ENCODE data around the gene PUS10.

Gene PUS10

GRCh38 chr2:61005736-61006135 is 12.3 kb downstream of the PUS10 start (continued):
- no peak for TF ChIP-seq ZNF610 (tag by site-specific recombination; IDR thresholded peaks at IDR 0.05; ENCODE audit: borderline replicate concordance)
- TF ChIP-seq PRDM1 (tag by site-specific recombination; IDR thresholded peaks at IDR 0.05) = 0 out of 2 replicates have a peak, but pooled peaks have one; percentile 4
- TF ChIP-seq ZNF670 (tag by site-specific recombination; IDR thresholded peaks at IDR 0.05; ENCODE audit: low read depth) = no peak
- TF ChIP-seq ZNF701 (tag by site-specific recombination; IDR thresholded peaks at IDR 0.05) = no peak
- no peak for TF ChIP-seq ZNF549 (tag by site-specific recombination; IDR thresholded peaks at IDR 0.05)
- TF ChIP-seq KLF8 (tag by site-specific recombination; IDR thresholded peaks at IDR 0.05) = no peak
- no peak for TF ChIP-seq ZFHX2 (tag by site-specific recombination; conservative IDR thresholded peaks at IDR 0.05)
- no peak for TF ChIP-seq ZNF274 (IDR thresholded peaks at IDR 0.05; ENCODE audit: low read length)
- no peak for TF ChIP-seq ZNF274 (tag by site-specific recombination; IDR thresholded peaks at IDR 0.05; ENCODE audit: borderline replicate concordance)
- TF ChIP-seq ZSCAN16 (tag by site-specific recombination; IDR thresholded peaks at IDR 0.05) = no peak
- TF ChIP-seq, protein P1, sequence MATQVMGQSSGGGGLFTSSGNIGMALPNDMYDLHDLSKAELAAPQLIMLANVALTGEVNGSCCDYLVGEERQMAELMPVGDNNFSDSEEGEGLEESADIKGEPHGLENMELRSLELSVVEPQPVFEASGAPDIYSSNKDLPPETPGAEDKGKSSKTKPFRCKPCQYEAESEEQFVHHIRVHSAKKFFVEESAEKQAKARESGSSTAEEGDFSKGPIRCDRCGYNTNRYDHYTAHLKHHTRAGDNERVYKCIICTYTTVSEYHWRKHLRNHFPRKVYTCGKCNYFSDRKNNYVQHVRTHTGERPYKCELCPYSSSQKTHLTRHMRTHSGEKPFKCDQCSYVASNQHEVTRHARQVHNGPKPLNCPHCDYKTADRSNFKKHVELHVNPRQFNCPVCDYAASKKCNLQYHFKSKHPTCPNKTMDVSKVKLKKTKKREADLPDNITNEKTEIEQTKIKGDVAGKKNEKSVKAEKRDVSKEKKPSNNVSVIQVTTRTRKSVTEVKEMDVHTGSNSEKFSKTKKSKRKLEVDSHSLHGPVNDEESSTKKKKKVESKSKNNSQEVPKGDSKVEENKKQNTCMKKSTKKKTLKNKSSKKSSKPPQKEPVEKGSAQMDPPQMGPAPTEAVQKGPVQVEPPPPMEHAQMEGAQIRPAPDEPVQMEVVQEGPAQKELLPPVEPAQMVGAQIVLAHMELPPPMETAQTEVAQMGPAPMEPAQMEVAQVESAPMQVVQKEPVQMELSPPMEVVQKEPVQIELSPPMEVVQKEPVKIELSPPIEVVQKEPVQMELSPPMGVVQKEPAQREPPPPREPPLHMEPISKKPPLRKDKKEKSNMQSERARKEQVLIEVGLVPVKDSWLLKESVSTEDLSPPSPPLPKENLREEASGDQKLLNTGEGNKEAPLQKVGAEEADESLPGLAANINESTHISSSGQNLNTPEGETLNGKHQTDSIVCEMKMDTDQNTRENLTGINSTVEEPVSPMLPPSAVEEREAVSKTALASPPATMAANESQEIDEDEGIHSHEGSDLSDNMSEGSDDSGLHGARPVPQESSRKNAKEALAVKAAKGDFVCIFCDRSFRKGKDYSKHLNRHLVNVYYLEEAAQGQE (tag by site-specific recombination; IDR thresholded peaks at IDR 0.05) = no peak
- TF ChIP-seq TRIM28 (IDR thresholded peaks at IDR 0.05; ENCODE audit: borderline replicate concordance, low read length) = no peak
- no peak for TF ChIP-seq ZNF324 (tag by site-specific recombination; IDR thresholded peaks at IDR 0.05)
- TF ChIP-seq ZNF302 (tag by site-specific recombination; IDR thresholded peaks at IDR 0.05; ENCODE audit: low read depth) = no peak
- TF ChIP-seq ZNF529 (tag by site-specific recombination; IDR thresholded peaks at IDR 0.05; ENCODE audit: insufficient replicate concordance) = no peak
- TF ChIP-seq, protein P2, sequence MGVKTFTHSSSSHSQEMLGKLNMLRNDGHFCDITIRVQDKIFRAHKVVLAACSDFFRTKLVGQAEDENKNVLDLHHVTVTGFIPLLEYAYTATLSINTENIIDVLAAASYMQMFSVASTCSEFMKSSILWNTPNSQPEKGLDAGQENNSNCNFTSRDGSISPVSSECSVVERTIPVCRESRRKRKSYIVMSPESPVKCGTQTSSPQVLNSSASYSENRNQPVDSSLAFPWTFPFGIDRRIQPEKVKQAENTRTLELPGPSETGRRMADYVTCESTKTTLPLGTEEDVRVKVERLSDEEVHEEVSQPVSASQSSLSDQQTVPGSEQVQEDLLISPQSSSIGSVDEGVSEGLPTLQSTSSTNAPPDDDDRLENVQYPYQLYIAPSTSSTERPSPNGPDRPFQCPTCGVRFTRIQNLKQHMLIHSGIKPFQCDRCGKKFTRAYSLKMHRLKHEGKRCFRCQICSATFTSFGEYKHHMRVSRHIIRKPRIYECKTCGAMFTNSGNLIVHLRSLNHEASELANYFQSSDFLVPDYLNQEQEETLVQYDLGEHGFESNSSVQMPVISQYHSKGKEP (tag by site-specific recombination; IDR thresholded peaks at IDR 0.05) = no peak
- TF ChIP-seq GLI2 (tag by site-specific recombination; IDR thresholded peaks at IDR 0.05; ENCODE audit: borderline replicate concordance, low read depth) = no peak
- no peak for TF ChIP-seq MZF1 (tag by site-specific recombination; IDR thresholded peaks at IDR 0.05; ENCODE audit: borderline replicate concordance)
- TF ChIP-seq ZBTB20 (tag by site-specific recombination; IDR thresholded peaks at IDR 0.05) = no peak
- TF ChIP-seq MEIS1 (CRISPR knock-in tag; IDR thresholded peaks at IDR 0.05; ENCODE audit: borderline replicate concordance) = no peak
- TF ChIP-seq WT1 (tag by site-specific recombination; IDR thresholded peaks at IDR 0.05) = no peak
- TF ChIP-seq, protein P3, sequence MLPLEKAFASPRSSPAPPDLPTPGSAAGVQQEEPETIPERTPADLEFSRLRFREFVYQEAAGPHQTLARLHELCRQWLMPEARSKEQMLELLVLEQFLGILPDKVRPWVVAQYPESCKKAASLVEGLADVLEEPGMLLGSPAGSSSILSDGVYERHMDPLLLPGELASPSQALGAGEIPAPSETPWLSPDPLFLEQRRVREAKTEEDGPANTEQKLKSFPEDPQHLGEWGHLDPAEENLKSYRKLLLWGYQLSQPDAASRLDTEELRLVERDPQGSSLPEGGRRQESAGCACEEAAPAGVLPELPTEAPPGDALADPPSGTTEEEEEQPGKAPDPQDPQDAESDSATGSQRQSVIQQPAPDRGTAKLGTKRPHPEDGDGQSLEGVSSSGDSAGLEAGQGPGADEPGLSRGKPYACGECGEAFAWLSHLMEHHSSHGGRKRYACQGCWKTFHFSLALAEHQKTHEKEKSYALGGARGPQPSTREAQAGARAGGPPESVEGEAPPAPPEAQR (tag by site-specific recombination; IDR thresholded peaks at IDR 0.05) = no peak
- 0 out of 2 replicates have a peak, but pooled peaks have one; percentile 55 for TF ChIP-seq FEZF1 (tag by site-specific recombination; IDR thresholded peaks at IDR 0.05)
- no peak for TF ChIP-seq IKZF3 (tag by site-specific recombination; IDR thresholded peaks at IDR 0.05)
- TF ChIP-seq ZNF76 (tag by site-specific recombination; IDR thresholded peaks at IDR 0.05; ENCODE audit: borderline replicate concordance, low read depth) = no peak
- TF ChIP-seq REPIN1 (tag by site-specific recombination; IDR thresholded peaks at IDR 0.05; ENCODE audit: low read depth) = no peak
- no peak for TF ChIP-seq ZNF843 (tag by site-specific recombination; IDR thresholded peaks at IDR 0.05)
- TF ChIP-seq ZNF350 (tag by site-specific recombination; IDR thresholded peaks at IDR 0.05) = no peak
- no peak for TF ChIP-seq KLF7 (tag by site-specific recombination; IDR thresholded peaks at IDR 0.05; ENCODE audit: borderline replicate concordance)
- no peak for TF ChIP-seq ZNF747 (tag by site-specific recombination; IDR thresholded peaks at IDR 0.05)
- 0 out of 2 replicates have a peak, but pooled peaks have one; percentile 38 for TF ChIP-seq ZNF24 (tag by site-specific recombination; IDR thresholded peaks at IDR 0.05)
- TF ChIP-seq SALL2 (tag by site-specific recombination; IDR thresholded peaks at IDR 0.05; ENCODE audit: borderline replicate concordance) = no peak
- TF ChIP-seq, protein P4, sequence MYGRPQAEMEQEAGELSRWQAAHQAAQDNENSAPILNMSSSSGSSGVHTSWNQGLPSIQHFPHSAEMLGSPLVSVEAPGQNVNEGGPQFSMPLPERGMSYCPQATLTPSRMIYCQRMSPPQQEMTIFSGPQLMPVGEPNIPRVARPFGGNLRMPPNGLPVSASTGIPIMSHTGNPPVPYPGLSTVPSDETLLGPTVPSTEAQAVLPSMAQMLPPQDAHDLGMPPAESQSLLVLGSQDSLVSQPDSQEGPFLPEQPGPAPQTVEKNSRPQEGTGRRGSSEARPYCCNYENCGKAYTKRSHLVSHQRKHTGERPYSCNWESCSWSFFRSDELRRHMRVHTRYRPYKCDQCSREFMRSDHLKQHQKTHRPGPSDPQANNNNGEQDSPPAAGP (tag by site-specific recombination; IDR thresholded peaks at IDR 0.05) = no peak
- no peak for TF ChIP-seq ZNF514 (tag by site-specific recombination; IDR thresholded peaks at IDR 0.05)
